CMK (cell line): ENCODE results near the gene ATXN1.

Experiments used
- DNase-seq: peaks from one replicate; pipeline ENCODE4 v3.0.0-alpha.2; 2010; ENCODE audit warnings: low read depth

Gene ATXN1

GRCh38 chr6:16743664-16744210, 17.5 kb downstream of the ATXN1 start:
- no peak for DNase-seq

- no peak for DNase-seq
Measured at GRCh38 chr6:16742116-16742515, 19.1 kb downstream of the ATXN1 start.

DNA sequence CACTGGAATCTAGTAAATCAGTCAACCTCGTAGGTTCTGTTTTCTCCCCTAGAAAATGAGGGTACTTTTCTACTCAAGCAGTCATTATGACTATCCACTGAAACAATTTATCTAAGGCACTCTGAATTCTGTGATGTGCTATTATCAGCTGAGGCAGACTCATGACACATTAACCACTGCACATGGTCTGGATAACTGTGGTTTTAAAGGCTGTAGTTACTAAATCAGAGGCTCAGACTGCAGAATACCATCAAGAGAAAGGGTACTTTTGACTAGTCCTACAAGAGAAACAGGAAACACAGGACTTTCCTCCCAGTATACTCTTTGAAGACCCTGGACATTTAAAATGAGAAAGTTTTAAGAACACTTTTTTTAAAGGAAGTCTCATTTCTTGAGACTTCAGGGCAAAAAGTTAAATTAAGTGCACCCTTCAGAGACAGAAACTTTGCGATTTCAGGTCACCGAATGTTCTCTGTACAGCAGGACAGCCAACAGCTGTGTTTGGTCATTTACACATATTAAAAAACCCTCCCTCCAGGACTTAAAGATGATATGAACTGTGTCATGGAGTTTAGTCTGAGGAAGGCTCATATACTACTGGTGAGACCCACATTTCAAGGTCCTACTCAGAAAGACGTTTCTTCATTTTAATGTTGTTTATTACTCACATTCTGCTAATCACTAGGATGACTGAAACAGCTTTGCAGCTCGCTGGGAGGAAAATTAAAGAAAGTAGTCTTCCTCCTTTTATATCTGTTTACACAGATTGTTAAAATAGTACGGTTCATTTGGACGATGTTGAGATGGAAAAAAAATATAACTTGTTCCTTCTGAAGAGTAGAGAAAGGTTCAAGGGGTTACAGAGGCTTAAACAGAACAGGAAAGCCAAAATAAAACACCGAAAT, 19.9 kb downstream of the ATXN1 start:
- no peak for DNase-seq

DNA sequence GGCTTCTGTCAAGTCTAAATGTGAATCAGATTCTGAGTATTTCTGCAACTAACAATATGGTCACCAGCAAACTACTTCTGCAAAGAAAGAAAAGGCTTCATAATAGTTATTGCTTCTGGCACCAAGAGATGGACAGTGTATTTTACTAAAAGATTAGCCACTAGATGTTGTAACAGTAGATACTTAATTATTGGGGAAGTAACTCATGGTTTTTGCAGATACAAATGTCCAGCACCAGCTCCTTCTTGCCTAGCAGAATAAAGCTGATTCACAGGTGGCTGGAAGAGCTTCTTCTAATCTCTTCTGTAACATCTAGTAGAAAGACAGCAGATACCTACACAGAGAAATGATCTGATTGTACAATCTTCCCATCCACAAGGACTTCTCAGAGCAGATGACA, 21.2 kb downstream of the ATXN1 start:
- no peak for DNase-seq

DNA sequence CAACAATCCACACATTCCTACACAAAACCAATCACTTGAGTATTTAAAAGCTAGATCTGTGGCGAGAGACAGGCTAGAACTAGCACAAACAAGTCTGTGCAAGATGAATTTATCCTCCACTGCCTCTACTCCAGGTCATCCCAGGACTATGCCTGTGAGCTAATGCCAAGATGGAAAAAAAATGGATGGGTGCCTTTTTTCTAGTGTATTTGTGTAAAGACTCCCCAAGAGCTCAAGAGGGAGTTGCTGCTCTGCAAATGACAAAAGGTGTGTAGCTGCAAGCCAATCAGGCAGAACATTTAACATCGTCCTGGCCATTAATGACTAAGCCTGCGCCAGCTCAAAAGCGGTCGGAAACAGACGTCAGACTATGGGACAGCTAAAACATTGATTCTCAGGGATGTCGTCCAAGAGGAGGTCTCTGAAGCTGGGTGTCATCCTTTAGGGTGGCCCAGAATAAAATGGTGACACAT, 21.9 kb downstream of the ATXN1 start:
- no peak for DNase-seq

DNA sequence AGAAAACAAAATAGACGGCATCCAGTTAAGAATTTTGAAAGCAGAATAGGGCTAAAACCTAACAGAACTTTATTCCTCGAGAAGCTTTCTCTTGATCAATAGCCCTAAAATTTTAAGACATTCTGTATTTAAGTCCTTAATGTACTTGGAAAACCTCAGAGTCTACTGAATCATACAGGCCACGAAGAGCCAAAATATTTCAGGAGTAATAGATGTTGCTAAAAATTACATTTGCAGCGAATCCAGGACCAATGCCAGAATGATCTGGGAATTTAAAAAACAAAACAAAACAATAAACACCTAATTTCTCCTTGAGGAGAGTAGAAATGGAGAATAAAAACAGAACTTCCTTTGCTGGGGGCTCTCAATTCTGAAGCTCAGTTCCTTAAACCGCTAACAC, 23.3 kb downstream of the ATXN1 start:
- no peak for DNase-seq

DNA sequence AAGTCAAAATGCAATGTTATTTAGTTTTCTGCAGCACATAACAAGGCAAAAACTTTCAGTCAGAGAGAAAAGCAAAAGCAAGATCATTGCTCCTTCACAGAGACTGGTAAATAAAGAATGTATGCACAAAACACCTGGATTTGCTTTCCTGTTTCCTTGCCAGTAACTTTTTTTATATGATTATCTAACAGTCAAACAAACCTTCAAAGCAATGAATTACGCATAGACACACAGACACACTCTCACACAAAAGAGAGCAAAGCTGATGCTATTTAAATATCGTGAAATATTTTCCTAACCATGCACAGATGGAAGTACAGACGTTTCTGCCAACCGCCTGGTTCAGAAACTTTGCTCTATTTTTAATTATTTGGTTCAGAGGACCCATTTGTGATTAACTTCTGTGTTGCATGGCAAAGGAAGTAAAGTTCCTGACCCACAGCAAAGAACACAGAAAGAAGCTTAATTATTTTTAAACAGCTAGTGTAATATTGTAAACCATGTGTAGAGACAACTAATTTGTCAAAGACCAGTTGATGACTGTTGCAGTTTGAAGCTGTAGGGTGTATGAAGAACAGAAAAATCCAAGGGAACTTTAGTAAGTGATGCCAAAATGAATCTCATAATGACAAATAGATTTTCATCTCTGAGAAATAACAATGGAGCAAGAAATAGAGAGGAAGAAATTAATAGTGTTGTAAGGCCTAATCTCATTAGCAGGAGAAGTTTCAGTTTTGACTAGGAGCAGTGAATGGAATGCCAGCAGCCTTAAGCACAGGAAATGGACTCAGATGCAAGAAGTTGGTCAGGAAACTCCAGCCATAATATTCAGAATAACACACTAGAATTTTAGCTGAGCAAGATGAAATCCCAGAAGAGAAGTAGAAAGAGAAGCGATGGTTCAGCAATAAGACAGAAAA, 24.1 kb downstream of the ATXN1 start:
- DNase-seq, result no peak

DNA sequence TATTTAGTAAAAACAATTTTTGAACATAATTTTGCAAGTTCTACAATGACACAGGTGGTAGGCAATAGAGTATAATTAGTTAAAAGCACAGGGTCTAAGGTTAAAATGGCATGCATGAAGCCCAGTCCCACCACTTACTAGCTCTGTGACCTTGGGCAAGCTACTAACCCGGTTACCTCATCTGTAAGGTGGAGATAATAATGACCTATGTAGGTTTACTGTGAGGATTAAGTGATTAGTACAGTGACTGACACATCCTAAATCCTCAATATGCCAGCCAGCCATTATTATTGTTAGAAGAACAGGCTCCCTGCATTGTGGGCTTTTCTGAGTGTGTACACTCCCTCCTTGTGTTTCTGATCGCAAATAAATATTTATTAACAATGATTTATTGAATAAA, 26.2 kb downstream of the ATXN1 start:
- no peak for DNase-seq

DNA sequence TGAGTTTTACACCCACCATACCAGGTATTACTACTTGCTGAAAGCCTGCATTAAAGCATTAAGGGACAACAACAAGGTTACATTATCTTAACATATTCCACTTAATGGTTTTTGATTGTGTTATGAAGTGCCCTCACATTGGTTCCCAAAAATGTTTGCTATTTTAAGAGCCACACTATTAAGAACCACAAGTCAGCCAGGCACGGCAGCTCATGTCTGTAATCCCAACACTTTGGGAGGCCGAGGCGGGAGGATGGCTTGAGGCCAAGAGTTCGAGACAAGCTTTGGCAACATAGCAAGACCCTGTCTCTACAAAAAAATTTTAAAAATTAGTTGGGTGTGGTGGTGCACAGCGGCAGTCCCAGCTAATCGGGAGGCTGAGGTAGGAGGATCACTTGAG, 28.2 kb downstream of the ATXN1 start:
- DNase-seq, result no peak

GRCh38 chr6:16731478-16732051, 29.7 kb downstream of the ATXN1 start:
- DNase-seq, result no peak

- DNase-seq, result no peak
Measured at GRCh38 chr6:16730738-16731477, 30.4 kb downstream of the ATXN1 start.

GRCh38 chr6:16729744-16730143, 31.5 kb downstream of the ATXN1 start:
- DNase-seq, result no peak

GRCh38 chr6:16729183-16729691, 32.0 kb downstream of the ATXN1 start:
- DNase-seq, result no peak

GRCh38 chr6:16728513-16729182, 32.6 kb downstream of the ATXN1 start:
- no peak for DNase-seq

DNA sequence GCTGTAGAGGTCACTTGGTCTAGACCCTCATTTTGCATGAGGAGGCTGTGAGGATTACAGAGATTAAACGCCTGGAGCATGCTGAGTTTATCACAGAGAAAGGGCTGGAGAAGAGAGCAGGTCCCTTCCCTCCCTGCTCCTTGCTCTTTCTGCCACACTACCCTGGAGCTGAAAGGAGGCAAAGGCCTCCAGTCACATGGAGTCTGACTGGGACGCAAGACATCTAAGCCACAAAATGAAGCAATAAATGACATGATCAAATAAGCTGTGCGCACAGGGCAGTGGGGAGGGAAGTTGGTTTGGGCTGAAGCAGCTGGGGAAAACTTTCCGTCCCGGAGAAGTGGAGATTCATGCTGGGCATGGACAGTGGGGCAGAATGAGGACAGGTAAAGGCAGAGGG, 33.3 kb downstream of the ATXN1 start:
- no peak for DNase-seq

- DNase-seq, result no peak
Measured at GRCh38 chr6:16725145-16725864, 36.0 kb downstream of the ATXN1 start.

GRCh38 chr6:16723826-16724225, 37.4 kb downstream of the ATXN1 start:
- DNase-seq, result no peak

GRCh38 chr6:16723402-16723801, 37.9 kb downstream of the ATXN1 start:
- no peak for DNase-seq

- DNase-seq, result no peak
Measured at GRCh38 chr6:16722630-16723029, 38.6 kb downstream of the ATXN1 start.

DNA sequence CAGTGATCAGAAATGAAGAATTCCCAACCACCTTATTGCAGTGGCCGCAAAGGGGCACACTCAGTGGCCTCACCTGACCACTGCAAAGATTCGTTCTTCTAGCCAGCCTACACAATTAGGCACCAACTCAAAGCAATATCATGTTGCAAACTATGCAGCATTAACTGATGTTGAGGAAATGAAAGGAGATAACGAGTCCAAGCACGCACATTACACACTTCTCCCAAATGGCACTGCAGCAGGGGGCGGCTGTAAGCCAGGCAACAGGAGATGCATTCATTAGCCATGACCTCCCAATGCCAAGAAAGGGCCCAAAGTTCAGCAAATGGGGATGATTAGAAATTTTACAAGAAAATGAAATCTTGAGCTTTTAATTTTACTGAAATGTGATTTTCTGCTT, 39.3 kb downstream of the ATXN1 start:
- DNase-seq, result no peak
